Limb (tissue), 2 donors: ENCODE results near the gene ZKSCAN1.
"Not testable (repeated sequence)": the region's sequence is repeated elsewhere in the genome, so short reads cannot be mapped to it uniquely, and the experiment has no call there.

Experiments used
- DNase-seq, 2 donors: peaks; one replicate each; pipeline ENCODE4 v3.0.0-alpha.2; 2016; ENCODE audit errors: extremely low spot score in 2 of 2

Gene ZKSCAN1

GRCh38 chr7:100000239-100000638 lies 15.2 kb upstream of the ZKSCAN1 start:
- no peak for DNase-seq

GRCh38 chr7:100003711-100004661 lies 11.4 kb upstream of the ZKSCAN1 start:
- no peak for DNase-seq

DNA sequence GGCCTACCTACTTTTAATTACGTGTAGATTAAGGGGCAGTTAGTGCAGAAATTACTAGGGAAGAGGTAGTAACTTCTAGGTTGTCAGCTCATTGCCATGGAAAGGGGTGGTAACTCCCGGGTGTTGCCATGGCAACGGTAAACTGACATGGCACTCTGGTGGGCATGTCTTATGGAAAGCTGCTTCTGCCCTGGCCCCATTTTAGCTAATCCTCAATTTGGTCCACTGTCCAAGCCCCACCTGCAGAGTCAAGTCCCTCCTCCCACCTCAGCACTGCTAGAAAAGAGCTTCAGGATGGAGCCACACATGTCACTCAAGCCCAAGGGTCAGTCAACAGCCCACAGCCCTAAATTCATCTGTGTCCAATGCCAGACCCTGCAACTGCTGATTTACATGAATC lies 7.5 kb upstream of the ZKSCAN1 start:
- no peak for DNase-seq

DNA sequence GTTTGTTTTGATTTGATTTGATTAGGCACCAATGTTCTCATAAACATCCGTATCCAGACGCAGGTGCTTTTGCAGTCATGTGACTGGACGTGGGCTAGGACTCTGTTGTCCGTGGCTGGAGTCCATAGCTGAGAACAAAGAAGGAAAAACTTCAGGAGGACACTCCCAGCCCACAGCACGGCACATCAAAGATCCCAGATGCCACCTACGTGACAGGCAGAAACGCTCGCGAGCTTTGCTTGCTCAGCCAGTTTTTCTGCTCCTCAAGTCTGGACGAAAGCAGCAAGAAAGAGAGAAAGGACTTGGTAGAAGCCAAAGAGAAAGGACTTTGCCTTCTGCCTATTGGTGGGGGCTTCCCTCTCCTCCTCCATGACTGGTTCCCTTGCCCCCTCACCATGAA lies 6.9 kb upstream of the ZKSCAN1 start:
- no peak for DNase-seq

DNA sequence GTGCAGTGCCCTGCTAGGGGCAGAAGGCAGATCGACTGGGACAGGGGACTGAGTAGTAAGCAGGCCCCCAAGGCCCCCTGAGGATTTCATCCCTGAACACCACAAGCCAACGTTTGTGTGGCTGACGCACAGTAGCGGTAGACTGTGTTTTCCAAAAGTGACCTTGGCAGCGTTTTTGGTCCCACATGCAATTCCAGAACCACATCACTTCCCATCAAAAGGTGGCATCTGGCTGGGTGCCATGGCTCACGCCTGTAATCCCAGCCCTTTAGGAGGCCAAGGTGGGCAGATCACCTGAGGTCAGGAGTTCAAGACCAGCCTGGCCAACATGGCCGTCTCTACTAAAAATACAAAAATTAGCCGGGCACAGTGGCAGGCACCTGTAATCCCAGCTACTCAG lies 5.4 kb upstream of the ZKSCAN1 start:
- not testable (repeated sequence) for DNase-seq

- no peak for DNase-seq
These were observed 4.5 kb upstream of the ZKSCAN1 start for GRCh38 chr7:100010901-100011300.

GRCh38 chr7:100011516-100011915 lies 3.9 kb upstream of the ZKSCAN1 start:
- no peak for DNase-seq

DNA sequence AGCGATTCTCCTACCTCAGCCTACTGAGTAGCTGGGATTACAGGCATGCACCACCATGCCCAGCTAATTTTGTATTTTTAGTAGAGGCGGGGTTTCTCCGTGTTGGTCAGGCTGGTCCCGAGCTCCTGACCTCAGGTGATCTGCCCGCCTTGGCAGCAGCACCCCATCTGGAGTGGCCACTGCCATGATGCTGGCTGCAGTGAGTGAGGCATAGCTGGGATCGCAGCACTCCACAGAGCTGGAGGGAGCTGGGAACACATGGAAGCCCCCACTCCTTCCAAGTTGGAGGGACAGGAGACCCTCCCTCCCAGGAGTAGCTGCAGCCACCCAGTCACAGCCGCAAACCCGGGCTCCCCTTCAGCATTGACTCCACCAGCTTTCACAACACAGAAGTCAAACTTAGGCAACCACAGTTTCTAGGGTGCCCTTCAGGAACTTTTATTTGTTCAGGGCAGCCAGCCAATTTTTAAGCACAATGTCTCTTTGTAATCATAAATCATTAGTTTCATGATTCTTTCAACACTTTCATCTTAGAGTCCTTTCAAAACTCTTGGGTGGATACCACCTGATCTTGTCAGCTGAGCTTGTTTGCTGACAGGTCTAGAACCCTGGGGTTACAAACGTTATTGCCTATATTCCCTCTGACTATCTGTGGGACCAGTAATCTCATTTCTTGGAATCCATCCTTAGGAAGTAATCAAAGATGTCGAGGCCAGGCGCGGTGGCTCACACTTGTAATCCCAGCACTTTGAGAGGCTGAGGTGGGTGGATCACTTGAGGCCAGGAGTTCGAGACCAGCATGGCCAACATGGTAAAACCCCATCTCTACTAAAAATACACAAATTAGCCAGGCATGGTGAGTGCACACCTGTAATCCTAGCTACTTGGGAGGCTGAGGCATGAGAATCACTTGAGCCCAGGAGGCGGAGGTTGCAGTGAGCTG lies 2.7 kb upstream of the ZKSCAN1 start:
- DNase-seq = not testable (repeated sequence)

DNA sequence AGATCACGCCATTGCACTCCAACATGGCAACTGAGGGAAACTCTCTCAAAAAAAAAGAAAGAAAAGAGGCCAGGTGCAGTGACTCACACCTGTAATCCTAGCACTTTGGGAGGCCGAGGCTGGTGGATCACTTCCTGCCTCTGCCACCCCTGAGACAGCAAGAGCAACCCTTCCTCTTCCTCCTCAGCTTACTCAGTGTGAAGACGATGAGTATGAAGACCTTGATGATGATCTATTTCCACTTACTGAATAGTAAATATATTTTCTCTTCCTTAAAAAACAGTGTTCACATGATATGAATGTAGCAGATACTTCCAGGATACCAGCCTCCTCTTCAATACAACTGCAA lies 2.1 kb upstream of the ZKSCAN1 start:
- no peak for DNase-seq

- DNase-seq = peak in 1 of 2 donors; percentile 39
These were observed 962 bp downstream of the ZKSCAN1 start for GRCh38 chr7:100016215-100016901.

DNA sequence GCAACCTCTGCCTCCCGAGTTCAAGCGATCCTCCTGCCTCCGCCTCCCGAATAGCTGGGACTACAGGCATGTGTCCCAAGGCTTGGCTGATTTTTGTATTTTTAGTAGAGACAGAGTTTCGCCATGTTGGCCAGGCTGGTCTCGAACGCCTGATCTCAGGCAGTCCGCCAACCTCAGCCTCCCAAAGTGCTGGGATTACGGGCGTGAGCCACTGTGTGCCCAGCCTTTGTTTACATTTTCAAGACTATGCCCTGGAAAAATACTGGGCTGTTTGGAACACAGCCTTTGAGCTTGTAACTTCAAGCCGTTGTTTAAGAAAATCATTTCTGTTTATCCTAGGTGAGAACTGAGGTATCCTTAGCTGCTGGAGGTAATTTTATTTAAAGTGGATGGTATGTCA lies 1.9 kb downstream of the ZKSCAN1 start:
- DNase-seq = no peak

- DNase-seq = no peak
These were observed 2.5 kb downstream of the ZKSCAN1 start for GRCh38 chr7:100017875-100018274.

GRCh38 chr7:100019908-100020307 lies 4.5 kb downstream of the ZKSCAN1 start:
- no peak for DNase-seq

DNA sequence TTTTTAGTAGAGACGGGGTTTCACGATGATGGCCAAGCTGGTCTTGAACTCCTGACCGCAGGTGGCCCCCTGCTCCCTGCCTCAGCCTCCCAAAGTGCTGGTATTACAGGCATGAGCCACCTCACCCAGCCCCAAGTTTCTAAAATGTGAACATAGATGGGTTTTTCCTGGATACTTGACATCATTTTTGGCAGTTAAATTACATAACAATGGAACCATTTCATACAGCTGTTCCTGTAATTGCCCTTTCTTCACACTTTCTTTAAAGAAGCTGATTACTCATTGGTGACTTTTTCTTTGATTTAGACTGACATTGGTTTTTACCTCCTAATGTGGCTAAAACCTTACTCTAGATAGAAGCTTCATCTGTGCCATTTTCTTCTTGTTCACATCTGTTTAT lies 5.9 kb downstream of the ZKSCAN1 start:
- no peak for DNase-seq

- no peak for DNase-seq
These were observed 7.2 kb downstream of the ZKSCAN1 start for GRCh38 chr7:100022621-100023020.

DNA sequence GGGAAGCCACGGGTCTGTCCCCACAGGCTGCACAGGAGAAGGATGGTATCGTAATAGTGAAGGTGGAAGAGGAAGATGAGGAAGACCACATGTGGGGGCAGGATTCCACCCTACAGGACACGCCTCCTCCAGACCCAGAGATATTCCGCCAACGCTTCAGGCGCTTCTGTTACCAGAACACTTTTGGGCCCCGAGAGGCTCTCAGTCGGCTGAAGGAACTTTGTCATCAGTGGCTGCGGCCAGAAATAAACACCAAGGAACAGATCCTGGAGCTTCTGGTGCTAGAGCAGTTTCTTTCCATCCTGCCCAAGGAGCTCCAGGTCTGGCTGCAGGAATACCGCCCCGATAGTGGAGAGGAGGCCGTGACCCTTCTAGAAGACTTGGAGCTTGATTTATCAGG lies 8.1 kb downstream of the ZKSCAN1 start:
- no peak for DNase-seq

DNA sequence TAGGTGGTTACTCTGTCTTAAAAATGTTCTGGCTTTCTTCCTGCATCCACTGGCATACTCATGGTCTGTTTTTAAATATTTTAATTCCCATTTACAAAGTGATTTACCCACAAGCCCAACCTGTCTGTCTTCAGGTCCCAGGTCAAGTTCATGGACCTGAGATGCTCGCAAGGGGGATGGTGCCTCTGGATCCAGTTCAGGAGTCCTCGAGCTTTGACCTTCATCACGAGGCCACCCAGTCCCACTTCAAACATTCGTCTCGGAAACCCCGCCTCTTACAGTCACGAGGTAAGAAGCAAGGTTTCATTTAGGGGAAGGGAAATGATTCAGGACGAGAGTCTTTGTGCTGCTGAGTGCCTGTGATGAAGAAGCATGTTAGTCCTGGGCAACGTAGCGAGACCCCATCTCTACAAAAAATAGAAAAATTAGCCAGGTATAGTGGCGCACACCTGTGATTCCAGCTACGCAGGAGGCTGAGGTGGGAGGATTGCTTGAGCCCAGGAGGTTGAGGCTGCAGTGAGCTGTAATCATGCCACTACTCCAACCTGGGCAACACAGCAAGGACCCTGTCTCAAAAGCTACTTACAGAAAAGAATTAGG lies 8.7 kb downstream of the ZKSCAN1 start:
- no peak for DNase-seq

GRCh38 chr7:100027197-100027596 lies 11.8 kb downstream of the ZKSCAN1 start:
- DNase-seq = no peak

- no peak for DNase-seq
These were observed 14.2 kb downstream of the ZKSCAN1 start for GRCh38 chr7:100029596-100029995.

DNA sequence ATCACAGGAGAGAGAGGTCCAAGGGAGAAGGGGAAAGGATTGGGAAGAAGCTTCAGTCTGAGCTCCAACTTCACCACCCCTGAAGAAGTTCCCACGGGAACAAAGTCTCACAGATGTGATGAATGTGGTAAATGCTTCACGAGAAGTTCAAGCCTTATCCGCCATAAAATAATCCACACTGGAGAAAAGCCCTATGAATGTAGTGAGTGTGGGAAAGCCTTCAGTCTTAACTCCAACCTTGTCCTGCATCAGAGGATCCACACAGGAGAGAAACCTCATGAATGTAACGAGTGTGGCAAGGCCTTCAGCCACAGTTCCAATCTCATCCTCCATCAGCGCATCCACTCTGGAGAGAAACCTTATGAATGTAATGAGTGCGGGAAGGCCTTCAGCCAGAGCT lies 18.1 kb downstream of the ZKSCAN1 start:
- DNase-seq = no peak

DNA sequence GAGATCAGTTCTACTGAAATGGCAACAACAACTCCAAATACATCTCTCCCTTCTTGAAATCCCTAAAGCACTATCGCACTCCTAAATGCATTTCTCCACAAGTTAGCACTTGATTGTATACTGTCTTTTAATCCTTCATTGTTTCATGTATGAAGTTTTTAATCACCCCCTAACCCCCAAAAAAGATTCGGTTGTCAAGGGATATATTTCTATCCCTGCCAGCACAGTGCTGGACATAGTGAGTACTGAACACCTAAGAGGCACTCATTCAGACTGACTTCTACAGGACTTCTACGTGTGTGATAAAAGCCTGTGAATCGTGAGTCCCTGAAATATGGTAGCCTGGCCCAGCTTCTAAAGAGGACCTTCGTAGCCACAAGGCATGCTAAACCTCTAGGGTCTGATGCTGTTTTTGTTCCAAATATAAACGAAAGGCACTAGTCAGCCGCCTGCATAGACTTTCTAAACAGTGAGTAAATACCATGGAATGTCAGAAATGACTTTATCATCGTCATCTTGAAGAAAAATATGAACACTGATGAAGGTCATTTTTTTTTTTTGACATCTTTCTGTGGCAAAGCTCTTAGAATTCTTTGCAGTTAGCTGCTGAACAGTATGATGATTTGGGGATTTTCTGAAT lies 19.6 kb downstream of the ZKSCAN1 start:
- no peak for DNase-seq
